Muscle of leg (tissue), 11 donors: ENCODE data around the gene PEMT. TPM values are rescaled to one million over a fixed set of nuclear protein-coding genes. Genes with fewer than 3 reads are reported as not detected.
A peak's percentile ranks its signal among the peaks of the same experiment; 100 is the strongest.

ENCODE experiments used
- DNase-seq: peaks from one replicate; pipeline ENCODE4 v3.0.0; 2013
- H3K27ac ChIP-seq: one replicate; pipeline ENCODE4 v1.5.1; 2013; ENCODE audit warnings: mild to moderate bottlenecking, low read length, control low read depth
- H3K27me3 ChIP-seq: one replicate; pipeline ENCODE4 v1.6.1; 2013; ENCODE audit warnings: low read length; ENCODE audit not compliant: control insufficient read depth, insufficient read depth
- H3K36me3 ChIP-seq: one replicate; pipeline ENCODE4 v1.6.1; 2013; ENCODE audit warnings: low read length; ENCODE audit not compliant: control insufficient read depth, insufficient read depth
- H3K4me1 ChIP-seq: one replicate; pipeline ENCODE4 v1.6.1; 2013; ENCODE audit warnings: low read length; ENCODE audit not compliant: control insufficient read depth, insufficient read depth
- H3K4me3 ChIP-seq: one replicate; pipeline ENCODE4 v1.5.1; 2013; ENCODE audit warnings: low read length, control low read depth
- H3K9me3 ChIP-seq: replicated peaks from 2 replicates; pipeline ENCODE4 v1.6.1; 2013; ENCODE audit warnings: low read depth, low read length; ENCODE audit not compliant: control insufficient read depth
- WGBS: methylation state at CpG from one replicate; pipeline ENCODE4 v1.1.5; 2013; ENCODE audit warnings: missing lambda C conversion rate; ENCODE audit not compliant: insufficient coverage; 5-methylcytosine and 5-hydroxymethylcytosine counted together
- polyA plus RNA-seq, 8 donors: library from polyadenylated mRNA; unstranded; fragments of 120-200 nt; gene quantifications; one replicate each; pipeline versions ENCODE4 v1.2.1 to v1.2.3, GENCODE V29; 2013; ENCODE audit warnings: inconsistent platforms in 1 of 8, low replicate concordance in 1 of 8; ENCODE audit not compliant: insufficient read length in 8 of 8, insufficient read depth in 1 of 8
- total RNA-seq: library from RNA; stranded (reverse); fragments of 120-200 nt; gene quantifications from one replicate; pipeline ENCODE4 v1.2.4, GENCODE V29; 2013

Gene PEMT
- total and polyA plus RNA-seq, 9 donors, result 20.0 to 28.6 (median 24.5) TPM

- WGBS, result 86% methylated on average over 11 of the region's 15 CpGs
- no peak overlapping the region for H3K27ac ChIP-seq
- H3K4me1 ChIP-seq, result peaks cover 50% of the 10 kb centered on the region
- no peaks in the 10 kb centered on the region for H3K27me3 ChIP-seq
- H3K4me3 ChIP-seq, result no peak overlapping the region
- no peak for DNase-seq
- H3K36me3 ChIP-seq, result peaks cover 22% of the 10 kb centered on the region
- H3K9me3 ChIP-seq, result no peaks in the 10 kb centered on the region
Measured at GRCh38 chr17:17572010-17572785, 19.3 kb downstream of the PEMT start.

- WGBS, result 68% methylated on average over 13 of the region's 15 CpGs
Measured at GRCh38 chr17:17570798-17571716, 20.5 kb downstream of the PEMT start.

GRCh38 chr17:17570140-17570797, 21.2 kb downstream of the PEMT start:
- no peaks in the 10 kb centered on the region for H3K9me3 ChIP-seq
- H3K36me3 ChIP-seq, result peaks cover 9% of the 10 kb centered on the region
- H3K4me3 ChIP-seq, result no peak overlapping the region
- peaks cover 61% of the 10 kb centered on the region for H3K4me1 ChIP-seq
- peak overlapping the region; percentile 60 for H3K27ac ChIP-seq
- H3K27me3 ChIP-seq, result no peaks in the 10 kb centered on the region
- WGBS, result 58% methylated on average over 7 of the region's 7 CpGs
- DNase-seq, result peak; percentile 52

More at GRCh38 chr17:17570798-17571716, 20.5 kb downstream of the PEMT start:
- H3K4me3 ChIP-seq, result no peak overlapping the region
- H3K27me3 ChIP-seq, result no peaks in the 10 kb centered on the region
- no peak overlapping the region for H3K27ac ChIP-seq
- H3K4me1 ChIP-seq, result peaks cover 60% of the 10 kb centered on the region
- no peaks in the 10 kb centered on the region for H3K9me3 ChIP-seq
- DNase-seq, result no peak
- H3K36me3 ChIP-seq, result peaks cover 12% of the 10 kb centered on the region

GRCh38 chr17:17569691-17570090, 21.8 kb downstream of the PEMT start:
- Histone ChIP-seq H3K36me3 (peaks cover 3% of the 10 kb centered on the region), H3K27me3 (no peaks in the 10 kb centered on the region), H3K27ac (peak overlapping the region; percentile 60), H3K9me3 (no peaks in the 10 kb centered on the region), H3K4me1 (peaks cover 65% of the 10 kb centered on the region), H3K4me3 (no peak overlapping the region)
- WGBS, result 87% methylated on average over 4 of the region's 4 CpGs
- DNase-seq, result no peak

- Histone ChIP-seq H3K9me3 (no peaks in the 10 kb centered on the region), H3K4me1 (peaks cover 73% of the 10 kb centered on the region), H3K27me3 (no peaks in the 10 kb centered on the region), H3K27ac (no peak overlapping the region), H3K4me3 (no peak overlapping the region), H3K36me3 (no peaks in the 10 kb centered on the region)
- no peak for DNase-seq
- 68% methylated on average over 6 of the region's 6 CpGs for WGBS
Measured at GRCh38 chr17:17568772-17569195, 22.7 kb downstream of the PEMT start.

- DNase-seq, result peak; percentile 92
- Histone ChIP-seq H3K36me3 (no peaks in the 10 kb centered on the region), H3K4me1 (peaks cover 84% of the 10 kb centered on the region), H3K27ac (peak overlapping the region; percentile 85), H3K9me3 (no peaks in the 10 kb centered on the region), H3K27me3 (no peaks in the 10 kb centered on the region), H3K4me3 (no peak overlapping the region)
- WGBS, result 17% methylated on average over 7 of the region's 7 CpGs
Measured at GRCh38 chr17:17567631-17568030, 23.9 kb downstream of the PEMT start.

- WGBS, result 69% methylated on average over 6 of the region's 11 CpGs
- Histone ChIP-seq H3K36me3 (no peaks in the 10 kb centered on the region), H3K4me3 (no peak overlapping the region), H3K9me3 (no peaks in the 10 kb centered on the region), H3K27ac (peak overlapping the region; percentile 85), H3K27me3 (no peaks in the 10 kb centered on the region), H3K4me1 (peaks cover 90% of the 10 kb centered on the region)
- peak; percentile 50 for DNase-seq
Measured at GRCh38 chr17:17566896-17567513, 24.5 kb downstream of the PEMT start.

GRCh38 chr17:17565471-17566339, 25.8 kb downstream of the PEMT start:
- H3K27ac ChIP-seq, result peak overlapping the region; percentile 69
- WGBS, result 54% methylated on average over 7 of the region's 10 CpGs
- no peaks in the 10 kb centered on the region for H3K9me3 ChIP-seq
- DNase-seq, result peak; percentile 95
- H3K4me3 ChIP-seq, result no peak overlapping the region
- H3K36me3 ChIP-seq, result no peaks in the 10 kb centered on the region
- H3K4me1 ChIP-seq, result peaks cover 92% of the 10 kb centered on the region
- no peaks in the 10 kb centered on the region for H3K27me3 ChIP-seq

- Histone ChIP-seq H3K27ac (no peak overlapping the region), H3K27me3 (no peaks in the 10 kb centered on the region), H3K9me3 (no peaks in the 10 kb centered on the region), H3K4me3 (no peak overlapping the region), H3K36me3 (no peaks in the 10 kb centered on the region), H3K4me1 (peaks cover 84% of the 10 kb centered on the region)
- no peak for DNase-seq
- 69% methylated on average over 4 of the region's 5 CpGs for WGBS
Measured at GRCh38 chr17:17564896-17565295, 26.6 kb downstream of the PEMT start.
